ENCODE results near the gene MLEC. TPM values are rescaled to one million over a fixed set of nuclear protein-coding genes. Genes with fewer than 3 reads are reported as not detected.

MLEC gene
- total RNA-seq, 1 experiment from 2014 or later: 88.3 TPM

GRCh38 chr12:120692524-120693033 lies 5.6 kb downstream of the MLEC start:
- Histone ChIP-seq H3K4me2 (ENCODE audit: low read depth, low read length, poor library complexity, severe bottlenecking) (no peak overlapping the region), H3K9me3 (ENCODE audit: low read length) (no peaks in the 10 kb centered on the region), H3K9me2 (replicated peaks; ENCODE audit: insufficient read depth, low read length) (no peaks in the 10 kb centered on the region), H2AFZ (ENCODE audit: low read length) (no peak overlapping the region), H3K36me3 (ENCODE audit: insufficient read depth, low read length) (peaks cover 53% of the 10 kb centered on the region), H3K27me3 (ENCODE audit: low read length) (no peaks in the 10 kb centered on the region), H4K20me1 (ENCODE audit: insufficient read depth, low read depth, low read length) (peaks cover 43% of the 10 kb centered on the region), H3K4me1 (ENCODE audit: low read length) (peaks cover 26% of the 10 kb centered on the region), H3K9ac (ENCODE audit: low read length) (no peak overlapping the region), H3K79me2 (ENCODE audit: low read length) (peaks cover 80% of the 10 kb centered on the region), H3K27ac (ENCODE audit: low read length) (no peak overlapping the region), H3K4me3 (ENCODE audit: low read length) (no peak overlapping the region)
- DNase-seq: no peak

DNA sequence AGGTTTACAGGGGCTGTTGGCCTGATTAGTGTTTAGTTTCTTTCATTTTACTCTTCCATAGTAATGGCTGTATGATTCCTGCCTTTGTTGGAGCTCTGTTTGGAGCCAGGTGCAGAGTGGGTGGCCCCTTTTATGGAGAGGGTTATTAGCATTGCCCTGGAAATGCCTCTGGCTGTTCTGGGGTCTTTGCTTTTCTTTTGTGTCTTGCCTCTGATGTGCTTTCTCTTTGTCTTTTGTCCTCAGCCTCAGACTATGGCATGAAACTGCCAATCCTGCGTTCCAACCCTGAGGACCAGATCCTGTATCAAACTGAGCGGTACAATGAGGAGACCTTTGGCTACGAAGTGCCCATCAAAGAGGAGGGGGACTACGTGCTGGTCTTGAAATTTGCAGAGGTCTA lies 6.9 kb downstream of the MLEC start:
- Histone ChIP-seq H4K20me1 (ENCODE audit: insufficient read depth, low read depth, low read length) (peaks cover 34% of the 10 kb centered on the region), H3K36me3 (ENCODE audit: insufficient read depth, low read length) (peaks cover 62% of the 10 kb centered on the region)

DNA sequence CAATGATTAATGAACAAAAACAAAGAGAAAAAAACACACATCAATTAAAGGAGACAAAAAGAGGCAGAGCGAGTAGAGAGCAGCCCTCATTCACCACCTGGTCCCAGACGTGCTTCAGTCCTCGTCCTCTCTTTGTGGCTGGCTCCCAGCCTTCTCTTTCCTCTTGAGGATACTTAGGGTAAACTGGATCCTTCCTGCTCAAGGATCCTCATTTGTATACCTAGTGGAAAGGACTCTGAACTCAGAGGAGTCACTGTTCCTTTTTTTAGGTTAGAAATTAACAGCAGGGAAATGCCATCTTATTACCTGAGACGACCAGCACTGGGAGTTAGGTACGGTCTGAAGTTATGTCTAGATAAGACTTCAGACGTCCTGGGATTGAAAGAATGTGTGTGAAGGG lies 9.7 kb downstream of the MLEC start:
- H3K9me2 ChIP-seq (replicated peaks; ENCODE audit: insufficient read depth, low read length): no peaks in the 10 kb centered on the region
- H2AFZ ChIP-seq (ENCODE audit: low read length): no peak overlapping the region
- peaks cover 66% of the 10 kb centered on the region for H3K36me3 ChIP-seq (ENCODE audit: insufficient read depth, low read length)
- no peak overlapping the region for H3K4me2 ChIP-seq (ENCODE audit: low read depth, low read length, poor library complexity, severe bottlenecking)
- no peaks in the 10 kb centered on the region for H3K9me3 ChIP-seq (ENCODE audit: low read length)
- H3K4me1 ChIP-seq (ENCODE audit: low read length): no peaks in the 10 kb centered on the region
- no peak for DNase-seq
- H3K79me2 ChIP-seq (ENCODE audit: low read length): peaks cover 40% of the 10 kb centered on the region
- H4K20me1 ChIP-seq (ENCODE audit: insufficient read depth, low read depth, low read length): peaks cover 11% of the 10 kb centered on the region
- no peaks in the 10 kb centered on the region for H3K27me3 ChIP-seq (ENCODE audit: low read length)
- H3K9ac ChIP-seq (ENCODE audit: low read length): no peak overlapping the region
- no peak overlapping the region for H3K4me3 ChIP-seq (ENCODE audit: low read length)
- no peak overlapping the region for H3K27ac ChIP-seq (ENCODE audit: low read length)

More for the DNA sequence above, 6.9 kb downstream of the MLEC start:
- H3K9me3 ChIP-seq (ENCODE audit: low read length): no peaks in the 10 kb centered on the region
- DNase-seq: no peak
- peaks cover 68% of the 10 kb centered on the region for H3K79me2 ChIP-seq (ENCODE audit: low read length)
- no peak overlapping the region for H3K4me3 ChIP-seq (ENCODE audit: low read length)
- peaks cover 17% of the 10 kb centered on the region for H3K4me1 ChIP-seq (ENCODE audit: low read length)
- no peaks in the 10 kb centered on the region for H3K27me3 ChIP-seq (ENCODE audit: low read length)
- H3K9ac ChIP-seq (ENCODE audit: low read length): no peak overlapping the region
- no peak overlapping the region for H2AFZ ChIP-seq (ENCODE audit: low read length)
- no peak overlapping the region for H3K4me2 ChIP-seq (ENCODE audit: low read depth, low read length, poor library complexity, severe bottlenecking)
- H3K9me2 ChIP-seq (replicated peaks; ENCODE audit: insufficient read depth, low read length): no peaks in the 10 kb centered on the region
- H3K27ac ChIP-seq (ENCODE audit: low read length): no peak overlapping the region

DNA sequence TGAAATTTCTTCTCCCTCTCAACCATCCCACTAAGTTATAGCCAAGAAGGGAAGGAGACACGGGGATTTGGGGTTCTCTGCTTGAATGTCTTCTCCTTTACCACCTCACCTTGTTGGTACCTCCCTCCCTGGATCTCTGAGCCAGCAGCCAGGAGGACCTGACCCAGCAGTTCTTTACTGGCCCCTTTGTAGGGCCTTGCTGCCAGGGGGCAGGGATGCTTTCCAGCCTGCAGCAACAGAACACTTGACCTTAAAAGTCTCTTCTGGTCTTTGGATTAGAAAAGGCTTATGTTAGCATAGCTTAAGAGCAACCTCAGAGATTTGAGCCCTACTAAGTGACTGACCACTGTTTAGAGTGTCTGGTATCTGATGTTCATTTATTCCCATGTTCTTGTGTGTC lies 10.4 kb downstream of the MLEC start:
- no peaks in the 10 kb centered on the region for H3K9me2 ChIP-seq (replicated peaks; ENCODE audit: insufficient read depth, low read length)
- H3K27me3 ChIP-seq (ENCODE audit: low read length): no peaks in the 10 kb centered on the region
- H3K9me3 ChIP-seq (ENCODE audit: low read length): no peaks in the 10 kb centered on the region
- no peak for DNase-seq
- H4K20me1 ChIP-seq (ENCODE audit: insufficient read depth, low read depth, low read length): peaks cover 8% of the 10 kb centered on the region
- H3K4me3 ChIP-seq (ENCODE audit: low read length): no peak overlapping the region
- no peak overlapping the region for H3K4me2 ChIP-seq (ENCODE audit: low read depth, low read length, poor library complexity, severe bottlenecking)
- H2AFZ ChIP-seq (ENCODE audit: low read length): no peak overlapping the region
- no peaks in the 10 kb centered on the region for H3K4me1 ChIP-seq (ENCODE audit: low read length)
- no peak overlapping the region for H3K27ac ChIP-seq (ENCODE audit: low read length)
- H3K79me2 ChIP-seq (ENCODE audit: low read length): peaks cover 33% of the 10 kb centered on the region
- H3K9ac ChIP-seq (ENCODE audit: low read length): no peak overlapping the region
- peaks cover 69% of the 10 kb centered on the region for H3K36me3 ChIP-seq (ENCODE audit: insufficient read depth, low read length)

DNA sequence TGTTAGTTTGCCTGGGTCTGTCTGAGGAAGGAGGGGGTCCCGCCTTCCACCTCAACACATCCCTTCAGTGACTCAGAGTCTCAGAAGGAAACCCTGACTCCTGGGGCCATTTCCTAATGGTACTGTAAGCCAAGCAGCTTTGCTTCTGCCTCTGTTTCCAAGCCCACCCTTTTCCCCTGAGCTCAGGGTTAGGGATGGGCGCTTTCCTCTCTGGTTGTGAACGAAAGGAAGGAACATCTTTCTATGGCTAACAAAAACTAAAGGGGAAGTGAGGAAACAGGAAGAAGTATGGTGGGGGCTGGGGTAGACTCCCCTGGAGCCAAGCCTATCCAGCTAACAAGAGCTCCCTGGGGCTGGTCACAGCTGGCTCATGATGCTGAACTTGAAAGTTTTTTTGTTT lies 11.7 kb downstream of the MLEC start:
- no peaks in the 10 kb centered on the region for H3K27me3 ChIP-seq (ENCODE audit: low read length)
- no peak for DNase-seq
- H2AFZ ChIP-seq (ENCODE audit: low read length): no peak overlapping the region
- no peaks in the 10 kb centered on the region for H3K9me3 ChIP-seq (ENCODE audit: low read length)
- H3K27ac ChIP-seq (ENCODE audit: low read length): no peak overlapping the region
- H4K20me1 ChIP-seq (ENCODE audit: insufficient read depth, low read depth, low read length): peaks cover 5% of the 10 kb centered on the region; the same call in 1 of the 2 replicates
- H3K79me2 ChIP-seq (ENCODE audit: low read length): peaks cover 20% of the 10 kb centered on the region
- peaks cover 63% of the 10 kb centered on the region for H3K36me3 ChIP-seq (ENCODE audit: insufficient read depth, low read length)
- H3K4me2 ChIP-seq (ENCODE audit: low read depth, low read length, poor library complexity, severe bottlenecking): no peak overlapping the region
- H3K9ac ChIP-seq (ENCODE audit: low read length): no peak overlapping the region
- H3K9me2 ChIP-seq (replicated peaks; ENCODE audit: insufficient read depth, low read length): no peaks in the 10 kb centered on the region
- H3K4me1 ChIP-seq (ENCODE audit: low read length): no peaks in the 10 kb centered on the region
- no peak overlapping the region for H3K4me3 ChIP-seq (ENCODE audit: low read length)

DNA sequence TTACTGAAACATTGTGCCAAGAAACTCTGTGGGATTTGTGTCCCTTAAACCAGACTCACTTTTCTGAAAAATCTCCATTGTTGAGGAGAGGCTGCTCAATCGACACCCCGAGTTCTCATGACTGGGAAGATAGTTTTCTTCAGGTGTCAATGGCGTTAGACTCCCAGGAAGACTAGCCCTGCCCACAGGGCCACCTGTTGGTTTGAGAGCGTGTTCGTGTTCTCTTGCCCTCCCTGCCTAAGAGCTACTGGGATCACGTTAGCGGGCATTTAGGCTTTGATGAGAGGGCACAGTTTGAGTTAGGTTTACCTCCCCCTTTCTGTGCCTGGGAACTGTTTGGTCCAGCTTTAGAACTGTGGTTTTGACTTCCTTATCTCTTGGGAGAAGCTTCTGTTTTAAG lies 12.6 kb downstream of the MLEC start:
- H3K9me2 ChIP-seq (replicated peaks; ENCODE audit: insufficient read depth, low read length): no peaks in the 10 kb centered on the region
- no peak for DNase-seq
- H3K79me2 ChIP-seq (ENCODE audit: low read length): peaks cover 14% of the 10 kb centered on the region
- no peaks in the 10 kb centered on the region for H3K9me3 ChIP-seq (ENCODE audit: low read length)
- H3K27me3 ChIP-seq (ENCODE audit: low read length): no peaks in the 10 kb centered on the region
- H2AFZ ChIP-seq (ENCODE audit: low read length): no peak overlapping the region
- peaks cover 5% of the 10 kb centered on the region; the same call in 1 of the 2 replicates for H4K20me1 ChIP-seq (ENCODE audit: insufficient read depth, low read depth, low read length)
- H3K9ac ChIP-seq (ENCODE audit: low read length): no peak overlapping the region
- H3K4me2 ChIP-seq (ENCODE audit: low read depth, low read length, poor library complexity, severe bottlenecking): no peak overlapping the region
- peaks cover 57% of the 10 kb centered on the region; the same call in 1 of the 2 replicates for H3K36me3 ChIP-seq (ENCODE audit: insufficient read depth, low read length)
- no peak overlapping the region for H3K27ac ChIP-seq (ENCODE audit: low read length)
- no peak overlapping the region for H3K4me3 ChIP-seq (ENCODE audit: low read length)
- no peaks in the 10 kb centered on the region for H3K4me1 ChIP-seq (ENCODE audit: low read length)

DNA sequence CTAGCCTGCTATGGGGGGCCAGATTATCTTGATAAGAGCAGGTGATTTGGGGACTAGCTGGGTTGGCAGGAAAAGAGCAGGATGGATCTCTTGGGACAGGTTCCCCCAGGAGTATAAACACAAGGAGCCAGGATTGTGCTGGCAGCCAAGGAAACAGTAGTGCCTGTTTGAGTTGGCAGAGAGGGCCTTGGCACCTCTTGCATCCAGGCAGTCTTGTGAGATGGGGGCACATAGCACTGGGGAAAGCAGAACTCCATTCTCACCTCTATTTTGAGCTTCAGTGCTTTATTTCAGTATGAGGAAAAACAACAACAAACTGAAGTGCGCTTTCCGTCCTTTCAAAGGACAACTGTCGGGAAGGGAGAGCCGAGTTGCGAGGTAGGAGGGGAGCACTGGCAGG lies 13.9 kb downstream of the MLEC start:
- Histone ChIP-seq H4K20me1 (ENCODE audit: insufficient read depth, low read depth, low read length) (no peaks in the 10 kb centered on the region), H2AFZ (ENCODE audit: low read length) (no peak overlapping the region), H3K9ac (ENCODE audit: low read length) (no peak overlapping the region), H3K36me3 (ENCODE audit: insufficient read depth, low read length) (peaks cover 50% of the 10 kb centered on the region), H3K27me3 (ENCODE audit: low read length) (no peaks in the 10 kb centered on the region), H3K9me3 (ENCODE audit: low read length) (no peaks in the 10 kb centered on the region), H3K4me3 (ENCODE audit: low read length) (no peak overlapping the region), H3K9me2 (replicated peaks; ENCODE audit: insufficient read depth, low read length) (no peaks in the 10 kb centered on the region), H3K27ac (ENCODE audit: low read length) (no peak overlapping the region), H3K4me1 (ENCODE audit: low read length) (no peaks in the 10 kb centered on the region), H3K79me2 (ENCODE audit: low read length) (0 out of 2 replicates have a peak, but pooled peaks cover 6% of the 10 kb centered on the region), H3K4me2 (ENCODE audit: low read depth, low read length, poor library complexity, severe bottlenecking) (no peak overlapping the region)
- DNase-seq: no peak

GRCh38 chr12:120702637-120703036 lies 15.7 kb downstream of the MLEC start:
- H3K4me2 ChIP-seq (ENCODE audit: low read depth, low read length, poor library complexity, severe bottlenecking): no peak overlapping the region
- no peak overlapping the region for H3K27ac ChIP-seq (ENCODE audit: low read length)
- H3K9ac ChIP-seq (ENCODE audit: low read length): no peak overlapping the region
- H3K9me2 ChIP-seq (replicated peaks; ENCODE audit: insufficient read depth, low read length): no peaks in the 10 kb centered on the region
- no peaks in the 10 kb centered on the region for H4K20me1 ChIP-seq (ENCODE audit: insufficient read depth, low read depth, low read length)
- no peaks in the 10 kb centered on the region for H3K4me1 ChIP-seq (ENCODE audit: low read length)
- no peak overlapping the region for H3K4me3 ChIP-seq (ENCODE audit: low read length)
- H3K36me3 ChIP-seq (ENCODE audit: insufficient read depth, low read length): peaks cover 33% of the 10 kb centered on the region
- no peaks in the 10 kb centered on the region for H3K79me2 ChIP-seq (ENCODE audit: low read length)
- no peak for DNase-seq
- no peaks in the 10 kb centered on the region for H3K9me3 ChIP-seq (ENCODE audit: low read length)
- no peak overlapping the region for H2AFZ ChIP-seq (ENCODE audit: low read length)
- no peaks in the 10 kb centered on the region for H3K27me3 ChIP-seq (ENCODE audit: low read length)

Data from Karpas-422 (cell line).